Epithelial cell of proximal tubule (primary cell): ENCODE results near the gene TRPC1. TPM values are rescaled to one million over a fixed set of nuclear protein-coding genes. Genes with fewer than 3 reads are reported as not detected.

ENCODE experiments used
- DNase-seq: peaks from one replicate; pipeline ENCODE4 v3.0.0-alpha.2; 2011; ENCODE audit warnings: low read depth
- H3K4me3 ChIP-seq: 2 replicates; pipeline ENCODE4 v1.5.1; 2011; ENCODE audit warnings: low read depth, mild to moderate bottlenecking, low read length
- total RNA-seq: library from RNA; depleted of rRNA; stranded (reverse); fragments of >200 nt; gene quantifications from 2 replicates; pipeline ENCODE4 v1.2.3, GENCODE V29; 2015
- TF ChIP-seq, protein P1 (sequence below): conservative IDR thresholded peaks from 2 replicates; pipeline ENCODE4 v1.5.1; 2012; ENCODE audit warnings: low read depth, mild to moderate bottlenecking, low read length

The TRPC1 gene
- total RNA-seq, 1 donor from 2014 or later = 20.0 TPM

DNA sequence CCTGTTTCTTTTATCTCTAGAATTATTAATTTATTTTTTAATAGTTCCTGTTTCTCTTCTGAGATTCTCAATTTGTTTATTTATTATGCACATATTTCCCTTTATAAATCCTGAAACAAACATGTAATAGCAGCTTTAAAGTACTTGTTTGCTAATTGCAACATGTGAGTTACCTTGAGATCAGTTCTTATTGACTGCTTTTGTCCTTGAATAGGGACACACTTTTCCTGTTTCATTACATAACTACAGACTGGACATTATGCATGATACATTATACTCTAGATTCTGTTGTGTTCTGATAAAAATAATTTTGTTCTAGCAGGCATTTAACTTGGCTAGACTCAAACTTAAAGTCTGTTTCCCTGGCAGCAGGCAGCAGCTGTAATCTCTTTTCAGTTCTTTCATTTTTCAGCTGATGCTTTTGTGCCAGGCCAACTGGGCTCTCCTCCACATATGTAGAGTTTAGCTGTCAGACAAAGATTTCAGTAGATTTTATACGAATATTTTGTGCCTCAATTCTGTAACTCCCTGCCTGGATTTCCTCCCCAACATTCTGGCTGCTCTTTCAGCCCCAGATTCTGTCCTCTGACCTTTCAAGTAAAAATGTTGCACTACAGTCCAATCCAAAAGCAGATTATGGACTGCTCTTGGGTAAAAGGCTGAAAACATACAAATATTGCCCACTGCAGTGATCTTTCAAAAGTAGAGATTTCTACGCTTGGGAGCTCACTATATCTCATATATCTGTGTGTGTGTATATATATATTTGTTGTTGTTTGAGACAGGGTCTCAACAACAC is 123.1 kb downstream of the TRPC1 start:
- TF ChIP-seq, protein P1, sequence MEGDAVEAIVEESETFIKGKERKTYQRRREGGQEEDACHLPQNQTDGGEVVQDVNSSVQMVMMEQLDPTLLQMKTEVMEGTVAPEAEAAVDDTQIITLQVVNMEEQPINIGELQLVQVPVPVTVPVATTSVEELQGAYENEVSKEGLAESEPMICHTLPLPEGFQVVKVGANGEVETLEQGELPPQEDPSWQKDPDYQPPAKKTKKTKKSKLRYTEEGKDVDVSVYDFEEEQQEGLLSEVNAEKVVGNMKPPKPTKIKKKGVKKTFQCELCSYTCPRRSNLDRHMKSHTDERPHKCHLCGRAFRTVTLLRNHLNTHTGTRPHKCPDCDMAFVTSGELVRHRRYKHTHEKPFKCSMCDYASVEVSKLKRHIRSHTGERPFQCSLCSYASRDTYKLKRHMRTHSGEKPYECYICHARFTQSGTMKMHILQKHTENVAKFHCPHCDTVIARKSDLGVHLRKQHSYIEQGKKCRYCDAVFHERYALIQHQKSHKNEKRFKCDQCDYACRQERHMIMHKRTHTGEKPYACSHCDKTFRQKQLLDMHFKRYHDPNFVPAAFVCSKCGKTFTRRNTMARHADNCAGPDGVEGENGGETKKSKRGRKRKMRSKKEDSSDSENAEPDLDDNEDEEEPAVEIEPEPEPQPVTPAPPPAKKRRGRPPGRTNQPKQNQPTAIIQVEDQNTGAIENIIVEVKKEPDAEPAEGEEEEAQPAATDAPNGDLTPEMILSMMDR = no peak
- DNase-seq = no peak
- H3K4me3 ChIP-seq = no peak overlapping the region

DNA sequence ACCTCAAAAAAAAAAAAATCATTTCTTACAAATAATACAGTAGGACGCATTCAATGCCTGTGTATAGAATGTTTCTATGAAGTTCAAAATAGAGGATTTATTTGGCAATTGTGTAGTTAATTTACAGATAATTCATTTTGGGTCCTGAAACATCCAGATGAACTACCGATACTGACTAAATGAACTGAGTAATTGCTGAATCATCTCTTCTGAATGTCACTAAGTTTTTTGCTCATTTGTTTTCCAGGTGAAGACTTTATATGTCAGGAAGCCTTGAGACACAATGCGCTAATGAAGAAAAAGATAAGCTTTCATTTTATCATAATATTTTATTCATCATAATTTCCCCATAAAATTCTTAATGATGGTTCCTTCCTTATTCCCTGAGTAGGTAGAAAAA is 125.3 kb downstream of the TRPC1 start:
- no peak for DNase-seq
- TF ChIP-seq, protein P1 = no peak
- H3K4me3 ChIP-seq = no peak overlapping the region

DNA sequence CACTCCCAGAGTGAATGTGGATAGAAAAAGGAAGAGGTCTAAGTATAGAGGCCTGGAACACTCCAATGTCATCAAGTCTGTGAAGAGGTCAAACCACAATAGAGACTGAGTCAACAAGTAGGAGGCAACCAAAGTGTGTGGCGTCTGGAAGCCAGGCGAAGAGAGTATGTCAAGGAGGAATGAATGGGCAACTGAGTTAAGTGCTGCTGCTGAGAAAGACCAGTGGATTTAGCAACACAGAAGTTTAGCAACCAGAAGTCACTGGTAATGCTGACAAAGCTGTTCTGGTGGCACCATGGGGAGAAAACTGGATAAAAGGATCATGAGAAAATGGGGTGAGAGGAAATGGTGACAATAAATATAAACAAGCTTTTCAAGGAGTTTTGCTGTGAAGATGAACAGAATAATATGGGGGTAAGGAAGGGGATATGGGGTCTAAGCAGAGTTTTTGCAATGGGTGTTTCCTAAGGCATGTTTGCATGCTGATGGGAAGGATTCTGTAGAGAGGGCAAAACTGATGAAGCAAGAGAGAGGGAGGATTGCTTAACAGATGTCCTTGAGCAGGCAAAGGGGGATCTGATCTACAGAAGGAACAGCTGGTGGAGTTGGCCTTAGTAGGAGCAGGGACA is 126.7 kb downstream of the TRPC1 start:
- DNase-seq = peak; percentile 90
- H3K4me3 ChIP-seq = no peak overlapping the region
- TF ChIP-seq, protein P1 = no peak

DNA sequence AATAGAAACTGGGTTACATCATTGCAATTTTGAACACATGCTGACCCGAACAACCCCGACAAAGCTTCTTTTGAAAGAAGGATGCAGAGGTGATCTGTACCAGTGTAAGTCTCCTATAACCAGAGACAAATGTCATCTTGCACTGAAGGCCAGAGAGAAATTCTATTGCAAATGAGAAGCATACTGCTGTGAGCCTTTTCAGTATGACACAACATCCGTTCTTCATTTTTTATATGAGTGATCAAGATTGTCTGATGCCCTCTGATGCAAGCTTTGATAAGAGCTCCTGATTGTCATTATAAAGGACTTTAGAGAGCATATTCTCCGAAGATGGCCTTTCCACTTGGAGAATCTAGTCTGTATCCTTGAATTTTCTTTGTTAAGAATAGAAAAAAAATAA is 128.2 kb downstream of the TRPC1 start:
- DNase-seq = no peak
- TF ChIP-seq, protein P1 = no peak

DNA sequence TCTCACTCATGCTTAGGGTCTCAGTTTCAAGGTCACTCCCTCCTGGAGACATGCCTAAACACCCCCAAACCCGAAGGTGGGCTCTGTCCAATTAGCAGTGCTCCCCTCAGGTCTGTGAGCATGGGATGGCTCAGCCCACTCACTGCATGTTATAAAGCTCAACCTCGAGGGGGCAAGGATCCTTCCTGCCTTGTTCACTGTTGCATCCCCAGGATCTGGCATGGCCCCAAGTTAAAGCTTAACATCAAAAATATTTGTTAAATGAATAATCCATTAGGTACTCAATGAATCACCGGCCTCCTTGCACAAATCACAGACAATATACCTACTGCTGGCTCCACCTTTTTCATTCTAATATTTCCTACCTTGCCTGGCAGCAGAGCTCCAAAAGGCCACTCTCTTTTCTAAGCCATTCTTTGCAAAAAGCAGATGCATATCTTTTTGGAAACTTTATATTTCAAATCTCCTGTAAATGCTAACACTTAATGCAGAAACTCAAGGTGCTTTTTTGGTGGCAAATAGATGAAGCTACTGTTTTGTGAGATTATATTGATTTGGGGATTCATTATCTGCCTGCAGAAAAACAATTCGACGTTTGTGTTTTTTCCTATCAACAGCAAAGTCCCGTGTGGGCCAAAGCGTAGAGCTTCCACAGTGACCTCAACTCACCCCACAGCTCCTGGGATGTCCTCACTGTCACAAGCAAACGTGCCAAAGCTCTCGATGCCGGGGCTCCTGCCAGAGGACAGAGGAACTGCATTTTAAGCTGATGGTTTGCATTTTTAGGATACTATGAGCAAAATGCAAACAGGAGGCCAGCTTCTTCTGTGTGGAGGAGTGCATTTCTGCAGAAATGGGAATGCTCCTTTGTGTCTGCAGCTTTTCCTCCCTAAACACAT is 129.7 kb downstream of the TRPC1 start:
- peak; percentile 73 for DNase-seq
- H3K4me3 ChIP-seq = no peak overlapping the region
- TF ChIP-seq, protein P1 = peak; percentile 12

More for the DNA sequence above, 128.2 kb downstream of the TRPC1 start:
- H3K4me3 ChIP-seq = no peak overlapping the region

DNA sequence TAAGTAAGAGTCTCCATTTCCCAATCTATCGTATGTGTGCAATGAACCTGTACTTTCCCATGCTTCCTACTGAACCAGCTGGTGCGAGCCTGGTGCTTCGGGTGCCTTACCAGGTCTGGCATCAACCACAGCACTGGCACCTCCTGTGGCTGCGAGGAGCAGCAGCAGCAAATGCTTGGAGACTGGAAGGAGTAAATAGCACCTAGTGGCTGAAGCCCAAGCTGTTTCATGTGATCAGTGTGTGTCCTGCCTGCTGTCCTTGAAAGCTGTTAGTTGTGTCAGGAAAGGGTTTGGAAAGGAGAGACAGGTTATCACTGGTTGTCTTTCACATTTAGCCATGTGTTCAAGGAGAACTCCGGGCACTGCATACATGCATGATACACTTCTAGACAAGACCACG is 133.2 kb downstream of the TRPC1 start:
- peak; percentile 48 for DNase-seq
- H3K4me3 ChIP-seq = no peak overlapping the region
- TF ChIP-seq, protein P1 = peak; percentile 68

Other genes with a start within 250 kb of the TRPC1 start
- 19.3 and 20.4 TPM in 2 replicates for gene ATR, start 145.3 kb upstream of the TRPC1 start, total RNA-seq
- 30.5 and 36.4 TPM in 2 replicates for gene PLS1, start 127.6 kb upstream of the TRPC1 start, total RNA-seq
- 4.5 and 7.7 TPM in 2 replicates for gene PCOLCE2, start 165.0 kb downstream of the TRPC1 start, total RNA-seq
- 0.29 and 0.63 TPM in 2 replicates for gene PAQR9, start 239.6 kb downstream of the TRPC1 start, total RNA-seq